Measurements from ENCODE around the gene MPRIP.
A peak's percentile ranks its signal among the peaks of the same experiment; 100 is the strongest.

The MPRIP gene

DNA sequence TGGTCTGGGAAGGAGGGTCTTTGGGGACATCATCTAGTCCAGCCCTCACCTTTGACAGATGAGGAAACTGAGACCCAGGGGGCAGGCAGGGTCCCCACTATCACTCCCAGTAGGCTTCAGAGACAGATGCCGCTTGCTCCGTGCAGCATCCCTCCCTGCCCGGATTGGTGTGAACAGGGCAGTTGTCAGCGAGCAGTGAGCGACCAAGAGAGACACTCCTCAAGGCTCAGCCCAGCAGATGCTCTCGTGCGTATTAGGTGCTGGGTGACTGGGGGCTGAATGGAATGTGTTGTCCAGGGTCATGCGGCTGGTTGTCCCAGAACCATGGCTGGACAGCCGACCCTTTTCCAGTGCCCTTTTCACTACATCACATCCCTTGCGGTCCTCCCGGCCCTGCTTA is 49.0 kb downstream of the MPRIP start:
- DNase-seq = no peak

DNA sequence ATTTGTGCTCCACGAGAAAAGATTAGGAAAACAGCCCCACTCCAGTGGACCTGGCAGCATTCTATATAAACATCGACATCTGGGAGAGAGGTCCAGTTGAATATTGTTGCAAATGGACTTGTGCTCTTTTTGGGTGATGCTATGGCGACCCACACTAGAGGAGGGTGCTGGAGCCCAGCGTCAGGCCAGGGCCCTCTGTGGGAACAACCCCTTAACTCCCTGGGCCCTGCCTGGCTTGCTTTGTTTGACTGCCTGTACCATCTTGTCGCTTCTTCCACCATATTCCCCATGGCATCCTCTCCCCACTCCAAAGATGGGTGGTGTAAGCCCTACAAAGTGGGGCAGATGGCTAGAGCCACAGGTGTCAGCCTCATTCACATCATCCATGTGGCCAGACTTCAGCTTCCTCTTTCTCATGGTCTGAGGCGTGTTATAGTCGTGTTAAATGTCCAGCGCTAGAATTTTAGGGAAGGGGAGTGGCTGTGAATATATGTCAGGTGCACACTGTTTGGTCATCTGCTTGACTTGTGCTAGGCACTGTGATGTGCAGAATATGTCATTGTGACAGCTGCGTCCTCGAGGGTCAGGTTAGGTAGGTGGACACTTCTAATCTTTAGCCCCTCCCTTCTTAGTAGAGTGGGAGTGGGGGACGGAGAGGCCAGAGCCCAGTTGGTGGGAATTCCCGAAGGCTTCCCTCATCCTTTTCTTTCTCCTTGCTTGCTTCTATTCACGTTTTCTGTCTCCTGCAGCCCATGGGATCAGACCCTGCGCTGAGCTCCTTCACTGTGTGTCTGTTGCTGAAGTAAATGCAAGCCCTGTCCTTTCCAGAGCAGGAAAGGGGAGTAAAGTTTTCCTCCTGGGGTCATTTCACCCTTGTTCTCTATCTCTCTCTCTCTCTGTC is 49.8 kb downstream of the MPRIP start:
- DNase-seq = no peak

DNA sequence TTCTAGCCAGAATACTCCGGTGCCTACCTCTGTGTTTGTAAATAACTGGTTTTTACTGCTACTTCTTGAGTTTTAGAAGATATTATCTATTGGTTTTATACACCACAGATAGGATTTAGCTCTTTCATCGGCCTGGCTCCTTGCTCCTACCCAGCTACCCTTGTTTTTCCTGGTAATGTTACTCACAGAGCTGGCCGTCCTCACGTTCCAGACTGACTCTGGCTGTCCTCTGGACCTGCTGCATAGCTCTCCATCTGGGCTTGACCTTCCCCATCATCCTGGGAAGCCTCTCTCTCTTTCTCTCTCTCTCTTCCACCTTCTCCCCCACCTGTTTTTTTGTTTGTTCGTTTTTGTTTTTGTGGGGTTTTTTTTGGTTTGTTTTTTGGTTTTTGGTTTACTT is 51.5 kb downstream of the MPRIP start:
- no peak for DNase-seq

DNA sequence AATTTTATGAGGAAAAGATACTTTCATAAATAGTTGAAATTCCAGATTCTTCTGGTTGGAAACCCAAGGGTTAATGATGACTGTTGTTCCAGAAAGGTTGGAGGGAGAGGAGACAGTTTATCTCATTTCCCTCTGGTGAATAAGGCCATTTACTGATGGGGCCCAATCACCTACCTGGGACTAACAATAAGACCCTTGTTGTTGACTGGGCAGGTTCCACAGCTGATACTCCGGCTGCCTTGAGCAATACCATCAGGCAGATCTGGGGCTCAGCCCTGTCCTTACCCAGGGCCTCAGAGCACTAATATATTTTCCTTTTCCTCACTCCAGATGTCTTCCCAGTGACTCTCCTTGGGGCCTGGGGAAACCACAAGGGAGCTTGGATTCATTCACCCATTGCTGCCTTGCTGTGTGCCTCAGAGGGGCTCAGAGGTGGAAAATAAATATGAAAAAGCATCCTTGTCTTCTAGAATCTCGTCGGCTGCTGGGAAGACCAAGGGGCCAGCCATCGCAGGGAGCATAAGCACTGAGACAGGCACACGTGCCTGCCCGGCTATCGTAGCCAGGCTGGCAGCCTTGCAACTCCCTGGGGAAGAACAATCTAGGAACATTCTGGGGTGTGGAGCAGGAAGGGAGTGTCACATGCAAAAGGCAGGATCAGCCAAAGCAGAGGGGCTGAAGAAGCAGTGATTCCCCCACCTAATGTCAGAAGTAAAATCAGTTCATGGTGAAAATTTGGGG is 54.4 kb downstream of the MPRIP start:
- DNase-seq = no peak

DNA sequence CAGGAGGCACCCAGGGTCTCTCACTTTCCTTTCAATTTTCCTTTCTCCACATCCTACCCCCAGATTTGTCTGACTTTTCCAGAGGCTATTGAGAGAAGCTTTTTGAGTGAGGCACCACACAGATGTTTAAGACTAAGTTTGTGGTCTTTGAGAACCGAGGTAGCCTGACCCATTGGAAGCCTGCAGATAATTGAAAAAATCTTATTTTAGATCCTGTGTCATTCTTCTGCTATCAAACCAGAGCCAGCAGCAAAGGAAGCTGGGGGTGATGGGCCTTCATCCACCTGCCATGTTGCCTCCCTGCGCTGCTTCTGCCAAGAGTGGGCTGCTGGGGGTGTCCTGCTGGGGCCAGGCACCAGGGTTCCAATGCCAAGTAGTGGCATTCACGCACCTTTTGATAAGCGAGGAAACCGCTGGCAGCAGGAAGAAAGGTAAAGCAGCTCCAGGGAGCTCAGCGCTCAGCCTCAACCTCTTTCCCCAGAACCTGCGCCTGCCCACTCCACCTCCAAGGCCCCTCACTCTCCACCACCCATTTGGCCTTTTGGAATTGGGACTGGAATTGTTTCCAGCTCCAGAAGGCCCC is 55.6 kb downstream of the MPRIP start:
- DNase-seq = no peak

DNA sequence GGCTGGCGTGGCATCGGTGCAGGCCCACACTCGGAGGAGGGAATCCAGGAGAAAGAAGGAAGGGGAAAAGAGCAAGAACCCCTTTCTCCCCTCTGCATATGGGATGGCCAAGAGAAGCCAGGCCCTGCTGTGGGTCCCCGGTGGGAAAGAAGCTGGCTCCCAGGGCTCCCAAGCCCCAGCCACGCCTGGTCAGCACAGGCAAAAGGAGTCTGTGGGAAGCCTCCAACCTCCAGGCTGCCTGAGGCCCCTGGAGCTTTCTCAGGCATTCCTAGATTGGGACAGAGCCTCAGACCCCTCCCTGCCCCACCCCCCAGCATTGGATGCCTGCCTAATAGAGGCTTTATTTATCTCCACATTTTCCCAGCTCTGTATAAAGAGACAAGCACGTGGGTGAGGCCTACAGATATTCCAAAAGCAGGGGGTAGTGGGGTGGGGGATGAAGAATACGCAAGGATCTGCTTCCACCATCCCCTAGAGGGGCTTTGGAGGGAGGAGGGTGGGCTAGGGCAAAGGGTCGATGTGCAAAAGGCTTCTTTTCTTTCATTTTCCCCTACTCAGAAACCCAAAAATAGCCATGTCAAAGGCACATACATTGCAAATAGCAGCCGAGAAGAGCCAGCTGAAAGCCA is 56.4 kb downstream of the MPRIP start:
- DNase-seq = no peak

DNA sequence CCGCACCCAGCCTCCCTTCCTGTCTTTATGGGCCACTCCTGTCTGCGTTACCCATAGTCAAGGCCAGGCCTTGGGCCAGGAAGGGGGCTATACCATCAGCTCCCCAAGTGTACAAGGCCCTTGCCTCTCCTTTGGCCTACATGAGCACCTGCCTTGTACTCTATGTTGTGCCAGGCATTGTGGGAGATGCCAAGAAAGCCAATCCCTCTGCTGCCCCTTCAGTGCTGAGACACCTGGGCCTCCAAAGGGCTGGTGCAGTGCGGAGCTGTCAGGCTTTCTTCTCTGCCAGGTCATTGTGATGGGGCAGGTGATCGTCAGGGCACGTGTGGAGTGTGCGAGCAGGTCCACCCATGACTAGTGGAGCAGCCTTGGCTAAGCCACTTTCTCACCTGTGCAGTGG is 59.9 kb downstream of the MPRIP start:
- no peak for DNase-seq

DNA sequence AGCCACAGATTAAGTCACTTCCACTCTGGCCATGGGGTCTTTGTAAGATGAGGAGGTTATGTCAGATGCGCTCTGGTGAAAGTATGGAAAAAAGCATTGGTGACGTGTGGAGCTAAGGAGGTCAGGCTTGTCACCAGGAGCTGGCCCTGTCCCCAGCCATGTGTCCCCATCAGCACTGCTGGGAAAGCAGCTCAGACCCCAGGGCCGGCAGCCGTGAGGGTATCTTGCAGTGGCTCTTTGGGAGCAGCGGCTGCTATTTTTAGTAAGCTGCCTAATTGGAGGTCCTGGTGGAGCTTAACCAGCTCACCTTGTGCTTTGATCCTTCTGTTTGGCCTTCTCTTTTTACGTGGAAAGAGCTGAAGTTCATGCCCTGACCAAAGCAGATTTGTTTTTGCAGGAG is 60.9 kb downstream of the MPRIP start:
- DNase-seq = no peak

DNA sequence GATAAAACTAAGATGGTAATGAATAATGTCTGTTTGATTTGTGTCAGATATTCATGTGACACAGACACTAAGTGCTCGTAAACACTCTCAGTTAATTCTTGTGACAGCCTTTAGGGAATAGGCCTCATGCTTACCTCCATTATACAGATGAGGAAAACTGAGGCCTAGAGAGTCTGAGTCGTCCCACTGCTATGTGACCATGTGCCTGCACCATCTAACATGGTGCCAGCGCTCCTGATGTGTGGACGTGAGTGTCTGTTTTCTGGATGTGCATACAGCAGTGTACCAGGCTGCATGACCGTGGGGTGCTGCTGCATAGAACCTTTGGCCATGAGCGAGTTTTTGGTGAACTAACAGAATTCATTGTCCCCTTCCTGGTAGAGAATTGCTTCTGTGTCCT is 61.8 kb downstream of the MPRIP start:
- DNase-seq = no peak

DNA sequence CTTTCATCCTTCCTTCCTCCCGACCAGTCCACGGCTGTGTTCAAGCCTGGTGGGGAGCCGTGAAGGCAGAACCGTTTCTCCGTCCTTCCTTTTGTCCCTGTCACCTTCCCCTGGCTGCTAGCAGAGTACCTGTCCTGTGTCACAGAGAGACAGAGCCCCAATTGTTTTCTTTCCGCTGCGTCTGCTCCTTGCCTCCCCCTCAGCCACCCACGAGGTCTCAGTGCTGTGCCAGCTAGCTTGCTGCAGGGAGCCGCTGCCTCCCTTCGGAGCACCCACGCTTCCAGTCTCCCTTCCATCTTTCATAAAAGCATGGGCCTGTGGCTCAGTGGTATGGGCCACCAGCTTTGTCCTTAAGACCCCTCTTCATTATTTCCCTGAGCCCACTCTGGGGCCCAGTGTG is 62.2 kb downstream of the MPRIP start:
- DNase-seq = no peak

DNA sequence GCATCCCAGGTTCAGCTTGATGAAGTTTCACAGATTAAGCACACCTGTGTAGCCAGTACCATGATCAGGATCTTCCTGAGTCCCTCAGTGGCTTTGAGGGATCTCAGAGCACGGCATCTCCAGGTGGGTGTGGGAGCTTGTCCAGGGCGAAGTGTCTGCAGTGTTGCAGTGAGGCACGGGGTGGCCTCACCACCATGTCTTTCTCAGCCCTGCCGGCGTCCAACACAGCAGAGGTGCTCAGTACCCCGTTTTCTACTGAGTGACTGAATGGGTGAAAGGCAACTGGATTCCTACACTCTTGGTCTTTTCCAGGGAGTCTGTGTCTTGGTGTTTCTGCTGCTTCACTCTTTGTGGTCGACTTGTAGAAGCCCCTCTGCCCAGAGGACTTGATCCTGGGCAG is 63.7 kb downstream of the MPRIP start:
- DNase-seq = no peak

DNA sequence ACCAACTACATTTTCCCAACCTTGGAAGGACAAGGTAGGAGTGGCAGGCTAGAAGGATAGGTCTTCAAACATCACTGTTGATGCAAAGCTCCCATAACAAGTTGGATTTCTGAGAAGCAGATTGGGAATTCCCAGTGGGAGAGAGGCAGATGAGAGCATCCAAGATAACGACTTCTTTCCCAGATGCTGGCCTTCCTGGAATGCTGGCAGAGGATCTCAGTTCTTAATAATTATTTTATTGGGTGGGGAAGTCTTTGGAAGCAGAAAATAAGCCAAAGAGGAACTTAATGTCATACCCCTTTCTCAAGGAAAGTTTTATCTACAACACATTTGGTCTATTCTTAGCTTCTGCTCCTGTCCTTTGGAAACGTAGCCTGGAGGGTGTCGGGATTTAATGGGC is 64.5 kb downstream of the MPRIP start:
- DNase-seq = peak; percentile 28

DNA sequence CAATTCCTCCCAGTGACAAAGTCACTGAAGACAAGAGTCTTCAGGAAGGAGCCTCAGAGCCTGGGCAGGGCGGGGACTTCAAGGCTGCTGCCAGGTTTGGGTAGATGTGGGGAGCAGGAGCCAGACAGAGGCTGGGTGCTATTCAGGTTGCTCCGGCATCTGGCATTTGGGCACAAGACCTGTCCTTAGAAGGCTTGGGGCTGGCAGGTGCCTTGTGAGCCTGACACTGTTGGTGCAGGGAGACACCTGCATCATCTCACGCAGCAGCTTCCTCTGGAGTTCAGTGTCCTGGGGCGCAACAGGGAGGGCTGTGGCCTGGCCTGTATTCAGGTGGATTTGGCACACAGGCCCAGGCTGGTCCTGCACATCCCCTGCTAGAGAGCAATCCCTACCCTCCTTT is 65.0 kb downstream of the MPRIP start:
- no peak for DNase-seq

DNA sequence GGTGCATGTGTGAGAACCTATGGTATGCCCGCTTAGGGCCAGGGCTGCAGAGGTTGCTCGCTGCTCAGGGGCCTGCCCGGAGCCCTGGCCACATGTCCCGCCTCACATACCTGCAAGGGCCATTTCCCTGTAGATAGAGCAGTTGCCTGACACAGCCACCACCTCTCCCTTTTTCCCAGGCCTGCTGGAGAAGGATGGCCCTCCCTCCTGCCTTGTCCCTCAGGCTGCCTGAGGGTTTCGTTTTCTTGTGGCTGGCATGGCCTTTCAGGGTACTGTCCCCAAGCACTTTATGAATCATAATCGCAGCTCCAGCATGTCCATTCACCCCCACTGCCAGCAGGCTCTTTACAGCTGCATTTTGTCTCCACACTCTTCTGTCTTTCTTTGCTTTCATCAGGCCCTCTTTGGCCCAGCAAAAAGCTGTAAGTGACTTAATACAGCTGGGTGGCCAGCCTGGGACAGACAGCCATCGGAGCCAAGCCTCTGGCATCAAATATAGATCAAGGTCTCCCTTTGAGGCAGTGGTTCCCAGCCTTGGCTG is 65.7 kb downstream of the MPRIP start:
- DNase-seq = no peak

DNA sequence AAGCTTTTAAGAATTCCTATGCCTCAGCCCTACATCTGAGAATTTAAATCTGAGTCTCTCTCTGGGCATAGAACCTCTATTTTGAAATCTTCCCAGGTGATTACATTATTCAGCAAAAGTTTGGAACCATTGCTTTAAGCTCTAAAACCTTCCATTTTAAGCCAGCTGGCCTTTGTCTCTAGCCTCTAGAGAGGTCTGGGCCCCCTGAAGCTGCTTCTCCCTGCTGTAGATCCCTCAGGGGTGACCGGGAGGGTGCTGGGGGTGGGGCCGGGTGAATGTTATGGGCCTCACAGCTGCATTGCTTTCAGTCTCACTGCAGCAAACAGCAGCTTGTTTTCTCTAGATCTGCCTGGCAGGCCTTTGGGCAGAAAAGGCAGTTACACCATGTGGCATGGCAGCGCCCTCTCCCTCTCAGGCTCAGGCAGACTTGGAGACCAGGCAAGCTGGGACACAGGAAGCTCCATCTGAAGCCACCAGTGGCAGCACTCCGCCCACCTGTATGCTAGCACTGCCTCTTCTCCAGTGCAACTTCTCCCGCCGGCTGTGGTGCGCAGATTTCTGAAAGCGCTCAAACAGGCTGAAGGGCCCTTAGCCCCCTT is 66.3 kb downstream of the MPRIP start:
- no peak for DNase-seq

DNA sequence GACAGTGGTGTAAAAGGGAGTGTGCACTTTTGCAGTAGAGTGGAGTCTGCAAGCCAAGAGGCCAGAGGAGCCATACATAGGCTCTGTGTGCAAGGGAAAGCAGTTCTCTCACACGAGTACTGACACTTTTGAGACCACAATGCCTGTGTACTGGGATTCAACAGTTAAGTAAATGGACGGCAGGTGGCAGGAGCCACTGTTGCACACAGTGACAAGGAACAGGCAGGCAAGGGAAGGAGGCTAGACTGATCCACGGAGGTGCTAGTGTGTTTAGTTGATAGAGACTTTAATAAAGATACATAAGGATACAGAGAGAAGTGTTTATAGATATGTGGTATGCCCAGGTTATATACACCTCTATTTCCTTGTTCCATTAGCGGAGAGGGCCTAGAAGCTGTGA is 67.0 kb downstream of the MPRIP start:
- no peak for DNase-seq

DNA sequence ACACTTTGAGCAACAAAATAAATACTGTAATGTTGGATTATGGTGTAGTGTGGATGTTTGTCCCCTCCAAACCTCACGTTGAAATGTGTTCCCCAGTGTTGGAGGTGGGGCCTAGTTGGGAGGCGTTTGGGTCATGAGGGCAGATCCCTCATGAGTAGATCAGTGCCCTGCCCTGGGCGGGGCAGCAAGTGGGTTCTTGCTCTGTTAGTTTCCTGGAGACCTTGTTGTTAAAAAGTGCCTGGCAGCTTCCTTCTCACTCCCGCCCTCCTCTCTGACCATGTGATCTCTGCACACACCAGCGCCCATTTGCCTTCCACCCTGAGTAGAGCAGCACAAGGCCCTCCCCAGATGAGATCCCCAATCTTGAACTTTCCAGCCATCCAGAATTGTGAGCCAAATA is 67.7 kb downstream of the MPRIP start:
- DNase-seq = no peak

DNA sequence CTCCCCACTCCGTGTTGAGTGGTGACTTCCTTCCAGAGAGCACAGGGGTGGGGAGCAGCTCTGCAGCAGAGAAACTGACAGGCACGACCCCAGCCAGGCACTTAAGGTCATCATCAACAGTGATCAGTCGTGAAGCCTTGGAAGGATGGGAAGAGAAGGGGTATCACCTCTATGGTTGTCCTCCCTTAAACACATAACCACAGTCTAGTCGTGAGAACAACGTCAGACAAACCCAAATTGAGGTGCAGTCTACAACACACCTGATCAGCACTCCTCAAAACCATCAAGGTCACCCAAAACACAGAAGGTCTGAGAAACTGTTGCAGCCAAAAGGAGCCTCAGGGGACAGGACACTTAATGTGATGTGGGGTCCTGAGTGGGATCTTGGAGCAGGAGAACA is 68.3 kb downstream of the MPRIP start:
- DNase-seq = no peak

DNA sequence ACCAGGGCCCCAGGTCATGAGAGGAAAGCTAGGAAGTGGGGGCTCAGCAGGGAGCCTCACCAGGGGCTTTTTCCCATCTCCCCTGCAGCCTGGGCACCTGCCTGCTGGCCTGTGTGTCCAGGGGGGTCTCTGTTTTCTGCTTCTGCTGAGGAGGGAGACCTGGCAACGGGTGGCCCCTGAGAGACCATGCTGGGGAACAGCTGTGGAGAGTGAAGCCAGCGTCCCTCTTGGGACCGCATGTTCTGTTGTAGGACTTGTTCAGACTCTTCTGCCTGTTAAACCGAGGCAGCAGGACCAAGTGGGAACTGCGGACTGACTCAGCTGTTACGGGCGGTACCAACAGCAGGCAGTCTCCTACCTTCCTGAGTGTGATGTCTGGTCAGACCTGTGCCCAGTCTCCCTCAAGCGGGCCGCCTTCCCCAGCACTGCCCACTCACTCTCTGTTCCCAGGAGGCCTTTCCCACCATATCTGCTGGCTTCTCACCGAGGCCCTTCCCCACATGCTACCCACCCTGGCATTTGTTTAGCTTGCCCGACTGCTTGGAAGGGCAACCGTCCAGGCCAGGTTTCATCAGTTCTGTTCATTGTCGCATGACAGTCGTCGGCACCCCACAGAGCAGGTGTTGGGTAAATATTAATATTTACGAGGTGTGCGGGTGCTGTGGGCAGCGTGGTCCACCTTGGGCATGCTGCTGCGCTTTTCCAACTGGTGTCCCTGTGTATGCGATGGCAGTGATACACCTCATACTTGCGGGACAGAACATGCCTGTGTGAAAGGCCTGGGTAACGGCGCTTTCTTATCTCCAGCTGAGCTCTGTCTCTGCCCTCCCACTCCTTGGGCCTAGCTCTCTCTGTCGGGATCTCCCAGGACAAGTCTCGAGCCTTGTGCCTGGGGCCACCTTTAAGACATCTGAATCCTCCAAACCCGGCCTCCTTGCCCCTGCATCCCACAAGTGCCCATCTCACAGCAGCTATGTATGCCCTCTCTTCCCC is 69.4 kb downstream of the MPRIP start:
- DNase-seq = peak; percentile 47

DNA sequence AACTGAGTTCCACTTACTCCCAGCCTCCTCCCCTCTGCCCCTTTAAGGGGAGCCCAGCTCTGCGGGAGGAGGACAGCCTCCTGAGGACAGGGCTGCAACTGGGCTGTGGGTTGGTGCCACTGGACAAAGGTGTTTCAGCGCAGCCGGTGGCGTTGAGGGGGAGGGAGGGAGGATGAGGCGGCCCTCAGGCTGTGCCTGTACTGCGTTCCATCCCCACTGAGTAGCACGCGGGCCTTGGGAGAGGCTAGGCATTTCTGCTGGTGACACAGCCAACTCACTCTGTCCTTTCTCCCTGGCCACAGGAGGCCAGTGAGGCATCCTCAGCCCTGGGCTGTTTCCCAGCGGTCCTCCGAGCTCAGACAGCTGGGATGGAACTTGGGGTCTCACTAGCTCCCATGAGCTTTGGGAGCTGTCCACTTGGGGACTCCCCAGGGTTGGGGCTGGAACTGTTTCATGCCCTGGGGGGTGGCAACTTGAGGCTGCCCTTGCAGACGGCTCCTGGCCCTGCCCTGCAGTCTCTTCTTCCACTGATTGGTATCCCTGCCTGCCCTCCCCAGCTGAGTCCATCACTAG is 70.5 kb downstream of the MPRIP start:
- DNase-seq = no peak

DNA sequence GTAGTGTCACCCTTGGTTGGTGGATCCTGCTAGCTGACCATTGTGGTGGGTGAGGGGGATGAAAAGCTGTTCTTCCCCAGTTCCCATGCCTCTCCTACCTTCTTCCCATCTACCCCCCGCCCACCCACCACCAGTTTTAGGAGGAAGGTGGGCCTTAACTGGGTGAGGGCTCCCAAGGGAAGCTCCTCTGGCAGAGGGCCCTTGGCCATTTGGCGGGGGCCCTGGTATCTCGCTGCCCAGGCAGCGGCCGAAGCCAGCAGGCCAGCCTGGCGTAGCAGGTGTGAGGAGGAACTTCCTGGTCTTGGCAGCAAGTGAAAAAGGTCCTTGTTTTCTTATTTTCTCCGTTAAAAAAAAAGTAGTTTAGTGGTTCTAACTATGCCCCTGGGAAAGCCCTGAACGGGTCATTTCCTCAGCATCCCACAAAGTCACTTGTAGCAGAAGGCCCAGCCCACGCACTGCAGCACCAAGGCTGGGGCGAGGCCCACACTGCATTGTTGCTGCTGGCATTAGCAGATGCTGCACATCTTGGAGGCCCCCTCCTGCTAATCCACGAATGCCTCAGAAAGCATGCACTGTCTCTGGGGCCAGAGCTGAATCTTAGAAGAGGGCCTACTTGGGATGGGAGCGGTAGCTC is 72.5 kb downstream of the MPRIP start:
- no peak for DNase-seq

Measured in NCI-H2171 (cell line).